LNCAP (cell line): ENCODE measurements around the gene QSOX2.

Source experiments
- TF ChIP-seq, protein P1 (sequence below): fragments of 450-650 bp; IDR thresholded peaks from 2 replicates; pipeline ENCODE4 v1.5.1; 2017; ENCODE audit warnings: mild to moderate bottlenecking

QSOX2 gene

DNA sequence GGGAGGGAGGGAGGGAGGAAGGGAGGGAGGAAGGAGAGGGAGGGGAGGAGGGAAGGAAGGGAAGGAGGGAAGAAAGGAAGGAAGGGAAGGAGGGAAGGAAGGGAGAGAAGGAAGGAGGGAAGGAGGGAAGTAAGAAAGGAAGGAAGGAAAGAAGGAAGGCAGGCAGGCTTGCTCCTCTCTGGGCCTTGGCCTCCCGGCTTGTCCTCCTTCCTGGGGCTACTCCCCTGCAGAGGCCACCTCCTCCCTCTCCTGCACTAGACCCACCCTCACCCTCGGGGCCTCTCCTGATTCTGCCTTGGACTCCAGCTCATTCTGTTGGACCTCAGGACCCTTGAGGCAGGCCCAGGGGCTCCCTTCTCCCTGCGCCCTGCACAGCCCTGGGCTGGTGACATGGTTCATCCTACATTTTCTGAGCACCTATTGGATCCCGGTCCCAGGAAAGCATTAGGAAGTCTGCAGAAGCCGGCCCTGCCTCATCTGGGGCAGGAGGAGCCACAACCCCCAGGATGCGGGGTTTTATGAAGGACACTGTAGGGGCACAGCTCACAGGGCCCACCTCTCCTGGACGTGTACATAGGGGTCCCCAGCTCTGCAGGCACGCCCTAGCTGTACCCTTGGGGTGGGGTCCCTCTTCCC, 63.7 kb downstream of the QSOX2 start:
- TF ChIP-seq, protein P1, sequence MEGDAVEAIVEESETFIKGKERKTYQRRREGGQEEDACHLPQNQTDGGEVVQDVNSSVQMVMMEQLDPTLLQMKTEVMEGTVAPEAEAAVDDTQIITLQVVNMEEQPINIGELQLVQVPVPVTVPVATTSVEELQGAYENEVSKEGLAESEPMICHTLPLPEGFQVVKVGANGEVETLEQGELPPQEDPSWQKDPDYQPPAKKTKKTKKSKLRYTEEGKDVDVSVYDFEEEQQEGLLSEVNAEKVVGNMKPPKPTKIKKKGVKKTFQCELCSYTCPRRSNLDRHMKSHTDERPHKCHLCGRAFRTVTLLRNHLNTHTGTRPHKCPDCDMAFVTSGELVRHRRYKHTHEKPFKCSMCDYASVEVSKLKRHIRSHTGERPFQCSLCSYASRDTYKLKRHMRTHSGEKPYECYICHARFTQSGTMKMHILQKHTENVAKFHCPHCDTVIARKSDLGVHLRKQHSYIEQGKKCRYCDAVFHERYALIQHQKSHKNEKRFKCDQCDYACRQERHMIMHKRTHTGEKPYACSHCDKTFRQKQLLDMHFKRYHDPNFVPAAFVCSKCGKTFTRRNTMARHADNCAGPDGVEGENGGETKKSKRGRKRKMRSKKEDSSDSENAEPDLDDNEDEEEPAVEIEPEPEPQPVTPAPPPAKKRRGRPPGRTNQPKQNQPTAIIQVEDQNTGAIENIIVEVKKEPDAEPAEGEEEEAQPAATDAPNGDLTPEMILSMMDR: no peak

DNA sequence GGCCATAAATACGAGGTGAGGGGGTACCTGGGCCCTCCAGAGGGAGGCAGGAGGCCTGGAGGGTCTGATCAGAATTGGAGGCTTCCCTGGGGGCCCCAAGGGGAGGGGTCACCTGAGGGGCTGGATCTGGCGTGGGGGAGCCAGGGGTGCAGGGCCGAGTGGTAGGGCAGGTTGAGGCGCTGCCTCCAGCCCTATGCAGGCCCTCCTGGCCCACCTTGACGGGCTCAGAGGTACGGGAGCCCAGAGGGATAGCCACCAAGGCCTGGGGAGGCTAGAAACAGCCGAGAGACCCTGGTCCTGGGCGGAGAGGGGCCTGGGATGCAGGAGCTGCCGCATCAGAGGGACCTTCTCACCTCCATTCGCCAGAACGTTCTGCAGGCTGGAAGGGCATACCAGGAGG, 65.0 kb downstream of the QSOX2 start:
- TF ChIP-seq, protein P1: no peak

DNA sequence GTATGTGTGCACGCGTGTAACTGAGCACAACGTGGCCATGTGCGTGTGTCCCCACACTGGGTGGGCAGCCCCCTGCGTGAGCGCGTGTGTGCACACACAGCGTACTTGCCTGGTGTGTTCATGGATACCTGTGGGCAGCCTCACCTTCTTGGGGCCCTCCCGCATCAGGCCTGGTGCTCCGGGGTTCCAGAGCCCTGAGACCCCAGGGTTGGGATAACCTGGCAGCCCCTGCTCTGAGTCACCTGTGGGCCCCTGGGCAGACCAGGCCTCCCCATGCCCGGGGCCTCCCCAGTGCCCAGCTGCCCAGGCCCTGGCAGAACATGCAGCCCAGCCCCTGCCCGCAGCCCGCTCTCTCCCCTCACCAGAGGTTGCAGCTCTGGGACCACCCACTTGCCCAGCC, 65.9 kb downstream of the QSOX2 start:
- TF ChIP-seq, protein P1: no peak

DNA sequence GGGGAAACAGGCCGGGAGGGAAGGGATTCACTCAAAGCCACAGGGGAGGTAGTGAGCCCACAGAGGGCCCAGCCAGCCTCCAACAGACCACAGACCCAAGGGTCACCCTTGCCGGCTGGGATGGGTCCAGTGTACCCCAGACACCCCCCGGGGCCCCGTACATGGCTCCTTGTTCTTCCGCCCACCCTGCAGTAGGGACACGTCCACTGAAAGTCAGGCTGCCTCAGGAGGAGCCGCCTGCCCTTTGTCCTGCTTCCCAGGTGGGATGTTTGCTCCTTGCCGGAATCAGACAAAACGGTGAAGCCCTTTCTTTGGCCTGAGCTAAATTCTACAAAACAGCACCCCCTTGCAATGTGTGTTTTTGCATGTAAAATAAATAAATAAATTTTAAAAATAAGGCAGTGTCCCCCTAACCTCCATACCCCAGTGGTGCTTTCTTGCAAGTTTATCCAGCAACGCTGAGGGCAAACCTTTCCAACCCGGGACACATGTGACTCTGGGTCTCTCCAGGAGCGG, 66.5 kb downstream of the QSOX2 start:
- TF ChIP-seq, protein P1: no peak

DNA sequence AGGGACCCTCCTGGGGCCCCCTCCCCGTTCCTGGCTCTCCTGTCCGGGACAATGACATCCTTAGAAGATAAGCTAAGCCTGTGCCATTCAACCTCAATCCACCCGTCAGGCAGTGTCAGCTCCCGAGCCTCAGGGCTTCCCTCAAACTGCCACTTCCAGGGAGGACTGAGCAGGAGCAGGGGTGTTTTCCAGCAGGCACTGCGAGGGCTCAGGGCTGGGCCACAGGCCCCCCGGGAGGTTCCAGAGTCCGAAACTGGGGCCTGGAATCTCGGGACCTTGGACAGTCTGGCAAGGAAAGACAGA, 66.9 kb downstream of the QSOX2 start:
- TF ChIP-seq, protein P1: no peak

DNA sequence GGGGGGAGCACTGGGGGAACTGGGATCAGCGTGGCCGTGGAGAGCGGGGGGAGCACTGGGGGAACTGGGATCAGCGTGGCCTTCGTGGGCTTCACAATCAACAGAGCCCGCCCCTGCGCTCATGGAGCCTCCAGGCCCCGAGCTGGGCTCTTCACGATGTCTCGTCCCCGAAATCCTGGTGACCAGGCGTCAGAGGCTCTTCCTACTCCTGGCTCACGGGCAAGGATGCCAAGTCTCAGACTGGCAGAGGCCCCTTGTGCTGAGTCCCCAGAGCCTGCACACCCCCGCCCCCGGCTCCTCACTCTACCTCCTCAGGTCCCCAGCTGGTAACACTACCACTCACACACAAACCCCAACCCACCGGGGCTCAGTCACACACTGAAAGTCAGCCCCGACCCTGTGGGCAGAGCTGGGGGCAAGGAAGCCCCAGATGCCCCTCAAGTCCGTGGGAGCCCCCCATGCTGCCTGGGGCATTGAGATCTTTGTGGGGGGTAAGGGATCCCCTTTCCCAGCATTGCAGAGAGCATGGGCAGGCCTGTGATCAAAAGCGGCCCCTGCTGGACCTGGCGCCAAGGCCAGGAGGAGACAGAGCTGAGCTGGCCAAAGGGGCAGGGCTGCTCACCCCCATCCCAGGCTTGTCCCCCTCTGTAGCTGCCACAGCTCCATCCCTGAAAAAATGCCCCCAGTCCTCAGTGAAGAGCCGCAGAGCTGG, 67.4 kb downstream of the QSOX2 start:
- TF ChIP-seq, protein P1: no peak

DNA sequence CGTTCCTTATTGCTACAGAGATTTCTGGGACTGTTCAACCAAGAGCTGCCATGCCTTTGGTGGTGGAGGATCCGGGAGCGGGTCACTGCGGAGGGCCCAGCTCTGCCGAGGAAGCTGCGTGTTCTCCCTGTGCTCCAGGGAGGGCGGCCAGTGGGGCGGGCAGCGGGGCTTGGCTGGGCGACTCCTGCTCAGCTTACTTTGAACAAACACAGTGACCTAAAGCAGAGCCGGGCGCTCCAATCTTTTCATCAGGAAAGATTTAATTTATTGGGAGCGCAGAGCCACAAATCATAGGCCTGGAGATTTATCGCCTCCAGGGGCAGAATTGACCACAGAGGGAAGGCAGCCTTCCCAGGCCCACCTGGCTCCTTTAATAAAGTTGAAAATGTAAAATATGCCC, 68.4 kb downstream of the QSOX2 start:
- TF ChIP-seq, protein P1: no peak
